HG02759 (cell line): ENCODE measurements around the gene GMPR2.

Experiments
- ATAC-seq: cut with Tn5 transposase; IDR thresholded peaks from one replicate; pipeline ENCODE4 v1.9.1; 2021; ENCODE audit warnings: mild to moderate bottlenecking, moderate library complexity; ENCODE audit not compliant: unreplicated experiment

GMPR2 gene

DNA sequence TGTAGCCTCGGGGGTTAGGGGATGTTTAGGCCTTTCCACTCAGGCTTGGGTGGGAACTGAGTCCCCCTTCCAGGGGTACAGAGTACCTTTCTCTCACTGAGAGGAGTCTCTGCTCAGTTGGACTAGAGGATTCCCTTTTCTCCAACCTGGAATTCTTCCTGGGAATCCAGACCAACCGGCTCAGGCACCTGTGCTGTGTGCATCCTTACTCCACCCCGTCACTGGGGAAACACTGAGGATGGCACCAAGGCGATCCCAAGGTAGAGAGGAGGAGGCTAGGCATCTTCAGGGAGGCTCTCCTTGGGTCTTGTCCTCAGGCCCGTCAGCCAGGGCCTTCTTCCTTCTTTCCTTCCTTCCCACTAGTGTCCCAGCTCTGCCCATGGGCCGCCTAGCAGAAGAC, 31.1 kb downstream of the GMPR2 start:
- ATAC-seq: no peak

DNA sequence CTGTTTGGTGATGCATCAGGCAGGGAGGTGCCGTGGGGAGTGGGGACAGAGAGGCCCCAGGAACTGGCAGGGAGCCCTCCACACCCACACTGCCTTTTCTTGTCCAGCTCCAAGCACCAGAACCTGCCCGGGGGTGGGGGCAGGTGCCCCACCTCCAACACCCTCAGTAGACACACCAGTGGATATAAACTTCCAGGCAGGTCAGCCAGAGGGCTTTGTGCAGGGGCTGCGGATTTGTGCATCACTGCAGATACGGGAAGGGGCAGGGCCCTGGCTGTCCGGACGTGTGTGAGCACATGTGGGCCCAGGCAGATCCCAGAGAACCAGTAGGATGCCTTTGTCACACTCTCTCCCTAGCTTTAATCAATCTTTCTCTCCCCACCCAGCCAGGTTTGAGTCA, 31.6 kb downstream of the GMPR2 start:
- no peak for ATAC-seq

DNA sequence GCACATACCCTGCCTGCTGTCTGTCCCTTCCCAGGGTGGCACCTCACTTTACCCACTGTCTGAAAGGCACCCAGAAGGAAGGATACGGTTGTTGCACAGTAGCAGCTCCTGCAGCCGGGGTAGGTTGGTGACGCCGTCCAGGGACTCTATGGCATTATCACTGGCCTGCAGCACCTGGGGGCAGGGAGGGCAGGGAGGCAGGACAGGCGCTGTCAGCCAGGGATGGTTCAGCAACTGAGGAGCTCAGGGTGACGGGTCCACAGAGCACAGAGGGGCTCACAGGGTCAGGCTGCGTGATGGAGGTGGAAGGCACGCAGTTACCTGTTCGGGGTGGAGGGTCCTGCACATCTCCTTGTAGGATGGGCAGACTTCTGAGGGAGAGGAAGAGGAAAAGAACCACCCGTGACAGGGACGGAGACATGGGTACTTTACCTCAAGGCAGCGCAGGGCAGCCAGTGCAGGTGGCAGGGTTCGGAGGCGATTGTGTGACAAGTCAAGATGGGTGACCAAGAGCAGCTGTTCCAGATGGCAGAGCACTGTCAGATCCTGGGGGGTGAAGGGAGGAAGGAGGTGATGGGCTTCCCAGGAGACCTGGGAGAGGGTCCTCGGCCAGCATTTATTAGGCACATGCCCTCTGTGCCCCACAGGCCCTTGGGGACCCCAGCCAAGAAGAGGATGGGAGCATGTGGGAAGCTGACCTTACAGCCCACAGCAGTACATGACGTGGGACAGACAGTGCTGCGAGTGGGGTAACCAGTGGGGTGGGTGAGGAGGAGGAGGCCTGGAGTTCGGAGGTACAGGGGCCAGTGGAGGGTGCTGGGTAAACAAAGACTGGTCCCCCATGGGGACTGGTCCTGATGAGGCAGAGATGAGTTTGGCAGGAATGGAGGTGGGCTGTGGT, 33.9 kb downstream of the GMPR2 start:
- no peak for ATAC-seq

DNA sequence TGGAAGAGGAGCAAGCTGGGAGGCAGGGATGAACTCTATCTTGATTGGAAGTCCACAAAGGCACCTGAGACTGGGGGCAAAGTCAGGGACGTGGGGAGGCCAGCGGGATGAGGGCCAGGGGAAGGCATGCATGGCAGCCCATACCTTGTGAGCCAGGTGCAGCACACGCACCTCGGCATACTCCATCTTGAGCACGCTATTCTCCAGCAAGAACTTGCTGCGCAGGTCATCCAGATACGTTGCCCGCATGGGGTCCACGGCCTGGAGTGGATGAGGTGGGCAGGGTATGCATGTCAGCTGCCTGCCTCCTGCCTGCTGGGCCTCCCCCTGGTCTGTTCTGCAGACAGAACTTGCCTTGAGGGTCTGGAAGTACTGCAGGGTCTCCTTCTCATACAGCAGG, 34.8 kb downstream of the GMPR2 start:
- ATAC-seq: no peak

DNA sequence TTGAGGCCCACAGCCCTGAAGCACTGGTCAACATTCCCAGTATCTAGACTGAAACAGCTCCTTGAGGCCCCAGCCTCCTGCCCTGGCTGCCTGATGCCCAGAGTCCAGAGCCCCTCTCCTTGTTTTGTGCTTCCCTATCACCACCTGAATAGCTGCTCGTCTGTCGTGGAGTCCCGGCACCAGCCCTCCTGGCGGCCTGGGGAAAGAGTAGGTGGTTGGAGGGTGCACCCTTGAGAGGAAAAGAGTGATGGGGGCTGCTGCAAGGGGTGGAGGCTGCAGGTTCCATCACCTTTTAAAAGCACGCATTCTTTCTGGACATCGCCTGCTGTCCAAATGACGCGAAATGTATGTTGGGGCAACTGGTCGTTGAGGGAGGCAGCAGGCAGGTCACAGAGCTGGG, 35.5 kb downstream of the GMPR2 start:
- no peak for ATAC-seq

DNA sequence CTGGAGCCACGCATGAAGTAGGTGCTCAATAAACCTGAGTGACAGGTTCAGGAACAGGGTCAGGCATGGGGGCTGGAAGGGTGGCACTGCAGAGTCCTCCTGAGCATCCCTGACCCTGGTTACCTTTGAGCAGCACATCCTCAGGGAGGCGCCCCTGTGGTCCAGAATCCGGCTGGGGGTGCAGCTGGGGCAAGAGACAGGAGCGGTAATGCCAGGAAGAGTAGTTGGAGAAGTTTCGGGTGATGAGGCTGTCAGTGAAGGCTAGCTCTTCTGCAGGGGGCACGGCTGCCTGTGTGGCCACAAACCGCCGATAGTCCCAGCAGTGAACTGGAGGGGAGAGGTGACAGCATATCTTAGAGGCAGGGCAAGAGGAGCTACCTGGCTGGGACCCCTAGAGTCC, 36.6 kb downstream of the GMPR2 start:
- no peak for ATAC-seq

DNA sequence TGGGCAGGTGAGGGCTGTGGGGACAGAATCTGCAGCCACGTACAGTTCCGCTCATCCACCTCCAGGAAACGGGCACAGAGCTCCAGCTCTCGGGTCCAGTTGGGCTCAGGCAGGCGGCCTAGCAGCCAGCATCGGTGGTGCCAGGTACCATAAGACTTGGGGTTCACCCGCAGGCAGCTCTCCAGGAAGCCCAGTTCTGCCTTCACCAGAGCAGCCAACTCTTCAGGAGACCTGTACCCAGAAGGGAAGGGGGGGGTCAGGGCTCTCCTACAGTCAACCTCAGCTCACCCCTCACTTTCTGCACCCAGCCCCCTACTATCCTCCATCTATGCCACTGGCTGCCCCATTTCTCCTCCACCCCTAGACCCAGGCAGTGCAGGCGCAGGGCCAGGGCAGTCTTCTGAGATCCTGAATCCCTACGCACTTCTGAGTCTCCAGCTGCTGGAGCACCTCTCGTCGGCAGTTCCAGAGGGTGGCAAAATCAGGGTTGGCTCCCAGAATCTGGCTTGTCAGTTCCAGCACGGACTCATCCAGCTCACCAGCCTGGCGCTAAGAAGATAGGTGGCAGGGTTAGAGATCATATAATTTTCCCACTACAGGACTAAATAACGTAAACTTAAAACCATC, 37.3 kb downstream of the GMPR2 start:
- no peak for ATAC-seq

DNA sequence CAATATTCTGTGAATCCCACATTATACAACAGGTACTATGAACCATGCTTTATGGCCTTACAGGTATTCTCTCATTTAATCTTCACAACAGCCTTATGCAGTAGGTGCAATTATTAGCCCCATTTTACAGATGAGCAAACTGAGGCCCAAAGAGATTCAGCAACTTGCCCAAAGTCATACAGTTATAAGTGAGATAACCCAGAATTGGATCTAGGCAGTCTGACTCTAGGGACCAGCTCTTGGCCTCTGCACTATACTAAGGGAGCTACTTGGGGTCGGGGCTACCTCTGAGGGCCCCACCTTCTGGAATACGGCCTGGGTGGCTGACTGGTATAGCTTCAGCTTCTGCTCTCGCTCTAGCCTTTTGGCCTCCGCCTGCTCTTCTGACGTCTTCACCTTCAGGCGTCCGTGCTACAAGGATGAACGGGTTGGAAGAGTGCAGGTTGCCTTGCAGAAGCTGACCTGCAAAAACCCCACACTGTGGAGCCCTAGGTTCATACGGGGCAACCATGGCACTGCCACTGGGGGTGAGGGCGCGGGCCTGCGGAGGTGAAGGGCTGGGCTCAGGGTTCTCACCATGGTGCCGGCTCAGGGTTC, 37.9 kb downstream of the GMPR2 start:
- ATAC-seq: no peak

DNA sequence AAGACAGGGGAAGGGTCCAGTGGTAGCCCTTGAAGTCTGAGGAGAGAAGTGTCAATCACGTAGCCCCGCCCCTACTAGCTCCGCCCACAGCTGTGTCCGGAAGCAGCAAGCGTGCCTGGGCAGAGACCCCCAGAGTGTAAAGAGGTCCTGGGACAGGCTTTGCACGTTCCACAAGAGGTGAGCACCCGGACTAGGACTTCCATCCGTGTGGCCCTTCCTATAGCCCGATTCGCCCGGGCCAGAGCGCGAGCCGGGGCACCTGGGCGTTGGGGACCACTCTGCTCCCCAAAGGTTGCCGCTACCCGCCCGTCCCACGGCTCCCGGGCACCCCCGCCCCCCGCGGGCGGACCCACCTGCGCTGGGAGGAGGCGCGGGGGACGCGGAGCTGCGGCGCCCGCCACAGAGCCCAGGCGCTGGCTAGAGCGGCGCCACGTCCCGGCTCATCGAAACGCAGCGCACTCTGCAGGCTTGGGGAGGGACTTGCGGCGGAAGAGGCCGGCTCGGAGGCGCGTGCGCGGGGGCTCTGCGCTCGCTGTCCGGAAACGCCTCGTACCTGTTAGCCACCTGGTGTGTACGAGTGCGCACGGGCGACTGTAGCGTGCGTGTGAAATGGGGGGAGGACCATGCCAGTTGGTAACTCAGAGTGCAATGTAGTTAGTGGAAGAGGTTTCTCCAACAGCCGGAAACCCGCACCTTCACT, 38.6 kb downstream of the GMPR2 start, which contains the start of gene RABGGTA:
RABGGTA (minus strand) TSS at position 464 of the 700 bp plus-strand sequence. CDS start 482 bp downstream, outside the sequence.
- peak; percentile 90 for ATAC-seq

DNA sequence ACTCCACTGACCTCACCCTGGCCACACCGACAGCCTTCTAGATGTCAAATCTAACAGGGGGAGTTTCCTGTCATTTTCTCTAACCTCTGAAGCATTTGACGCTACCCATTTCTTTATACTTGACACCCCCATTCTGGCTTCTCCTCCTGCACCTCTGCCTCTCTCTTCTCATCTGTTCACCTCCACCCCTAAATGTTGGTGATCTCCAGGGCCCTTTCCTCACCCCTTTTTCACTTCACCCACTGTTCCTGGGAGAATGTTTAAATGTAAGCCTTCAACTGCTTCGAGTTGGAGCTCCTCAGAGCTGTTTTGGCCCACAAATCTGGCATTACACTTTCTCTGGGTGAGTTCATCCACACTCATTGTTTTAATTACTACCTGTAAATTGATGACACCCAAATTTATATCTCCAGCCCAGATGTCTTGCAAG, 39.1 kb downstream of the GMPR2 start:
- ATAC-seq: no peak

DNA sequence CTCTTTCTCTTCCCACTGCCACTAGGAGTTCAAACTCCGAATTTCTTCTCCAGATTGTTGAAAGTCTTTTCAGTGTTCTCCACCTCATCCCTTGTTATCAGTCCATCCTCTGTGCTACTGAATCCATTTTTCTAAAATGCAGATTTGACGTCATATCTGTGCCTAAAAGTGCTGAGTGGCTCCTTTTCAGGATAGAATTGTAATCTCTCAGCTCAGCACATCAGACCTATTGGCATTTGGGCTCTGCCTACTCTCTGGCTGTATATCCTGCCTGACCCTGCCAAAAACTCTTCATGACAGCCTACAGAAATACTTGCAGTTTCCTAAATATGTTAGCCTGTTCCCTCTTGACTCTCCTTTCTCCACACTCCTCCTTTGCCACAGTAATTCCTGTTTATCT, 39.7 kb downstream of the GMPR2 start:
- no peak for ATAC-seq

DNA sequence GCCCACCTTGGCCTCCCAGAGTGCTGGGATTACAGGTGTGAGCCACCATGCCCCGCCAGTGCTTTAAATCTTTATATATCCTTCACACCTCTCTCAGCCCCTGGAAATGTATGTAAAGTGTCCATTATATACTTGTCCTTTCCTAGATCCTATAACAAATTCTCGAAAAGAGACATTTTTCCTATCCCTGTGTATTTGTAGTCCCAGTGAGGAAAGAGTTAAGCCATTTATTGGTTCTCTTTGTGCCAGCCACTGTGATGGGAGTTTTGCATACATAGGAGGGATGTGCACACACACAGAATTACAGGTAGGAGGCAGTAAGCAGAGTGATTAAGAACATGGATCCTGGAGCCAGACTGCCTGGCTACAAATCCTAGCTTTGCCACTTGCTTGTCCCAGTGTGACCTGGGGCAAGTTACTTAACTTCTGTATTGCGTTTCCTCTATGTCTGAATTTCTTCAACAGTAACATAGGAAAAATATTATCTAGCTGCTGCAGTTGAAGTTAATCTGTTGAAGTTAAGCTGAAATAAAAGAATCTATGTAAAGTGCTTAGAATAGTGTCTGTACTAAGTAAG, 40.8 kb downstream of the GMPR2 start:
- no peak for ATAC-seq

DNA sequence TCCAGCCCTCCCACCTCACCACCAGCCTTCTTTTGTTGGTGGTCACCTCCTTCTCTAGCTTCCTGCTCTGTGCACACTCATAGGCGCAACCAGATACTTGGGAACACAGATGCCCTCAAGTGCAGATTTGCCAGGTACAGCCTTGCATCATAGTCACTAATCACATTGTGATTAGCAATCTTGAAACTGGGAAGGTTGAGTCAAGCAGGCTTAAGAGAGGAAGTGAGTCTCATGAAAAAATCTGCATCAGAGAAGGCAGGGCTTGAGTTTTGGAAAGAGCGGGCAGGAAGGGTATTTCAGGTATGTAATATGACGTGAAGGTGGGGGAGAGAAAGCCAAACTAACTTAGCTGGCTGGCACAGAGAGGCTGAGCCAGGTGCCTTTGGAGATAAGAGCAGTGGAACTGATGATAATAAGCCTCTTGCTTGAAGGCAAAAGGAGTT, 41.4 kb downstream of the GMPR2 start:
- peak; percentile 34 for ATAC-seq

DNA sequence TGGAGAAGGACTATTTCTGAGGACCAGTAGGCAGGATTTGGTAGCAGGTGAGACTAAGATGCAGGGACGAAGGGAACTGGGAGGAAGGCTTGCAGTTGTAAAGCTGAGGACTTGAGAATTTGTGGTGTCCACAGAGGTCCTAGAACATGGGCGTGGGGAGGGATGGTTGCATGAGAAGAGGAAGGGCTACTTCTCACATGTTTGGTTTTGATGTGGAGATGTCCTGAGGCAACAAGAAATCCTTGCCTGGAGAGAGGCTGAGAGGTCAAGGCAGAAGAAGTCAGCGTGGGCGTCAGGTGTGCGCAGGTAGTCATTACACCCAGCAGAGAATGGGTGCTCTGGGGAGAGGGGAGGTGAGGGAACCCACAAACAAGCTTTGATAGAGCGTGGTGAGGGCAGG, 44.3 kb downstream of the GMPR2 start:
- no peak for ATAC-seq

DNA sequence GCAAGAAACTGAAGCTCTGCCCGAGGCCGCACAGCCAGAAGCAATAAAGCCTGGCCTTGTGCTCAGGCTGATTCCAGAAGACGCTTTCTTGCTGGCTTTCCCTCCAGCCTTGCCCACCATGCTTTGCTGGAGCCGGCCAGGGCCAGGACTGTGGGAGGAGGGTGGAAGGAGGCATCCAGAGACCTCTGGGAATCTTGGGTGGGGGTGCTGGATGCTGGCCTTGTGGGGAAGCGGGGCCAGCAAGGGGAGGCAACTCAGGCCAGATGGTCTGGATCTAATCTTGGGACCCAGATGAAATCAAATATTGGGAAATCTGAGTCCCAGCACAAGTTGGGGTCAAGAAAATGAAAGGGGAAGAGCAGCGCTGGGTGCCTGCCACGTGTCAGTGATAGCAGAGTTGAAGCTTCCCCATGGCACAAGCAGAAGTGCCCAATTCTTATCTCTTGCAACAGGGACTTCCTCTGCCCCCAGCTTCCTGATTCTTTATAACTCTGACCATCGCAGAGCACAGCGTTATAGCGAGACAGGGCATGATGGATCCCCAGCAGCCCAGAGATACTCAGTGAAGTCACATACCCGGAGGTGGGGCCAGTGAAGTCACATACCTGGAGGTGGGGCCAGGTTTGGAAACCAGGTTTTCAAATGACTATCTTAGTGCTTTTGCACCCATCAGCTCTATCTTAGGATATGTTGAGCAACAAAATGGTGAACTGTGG, 45.0 kb downstream of the GMPR2 start:
- ATAC-seq: no peak

DNA sequence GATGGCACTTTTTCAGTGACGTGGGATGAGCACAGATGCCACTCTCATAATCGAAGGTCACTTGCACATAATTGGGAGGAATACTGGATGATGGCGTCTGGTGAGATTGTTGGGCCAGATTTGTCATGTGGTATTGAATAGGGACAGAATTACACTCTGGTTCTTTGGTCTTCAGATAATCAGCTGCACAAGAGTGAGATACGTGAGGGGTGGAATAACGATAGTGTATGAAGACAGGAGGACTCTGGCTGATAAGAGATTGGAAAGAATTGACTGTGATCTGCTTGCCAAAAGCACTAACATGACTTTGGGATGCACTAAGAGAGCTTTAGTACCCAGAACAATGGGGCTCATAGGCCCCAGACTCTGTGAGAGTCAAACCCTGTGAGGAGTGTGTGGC, 45.7 kb downstream of the GMPR2 start:
- ATAC-seq: no peak

DNA sequence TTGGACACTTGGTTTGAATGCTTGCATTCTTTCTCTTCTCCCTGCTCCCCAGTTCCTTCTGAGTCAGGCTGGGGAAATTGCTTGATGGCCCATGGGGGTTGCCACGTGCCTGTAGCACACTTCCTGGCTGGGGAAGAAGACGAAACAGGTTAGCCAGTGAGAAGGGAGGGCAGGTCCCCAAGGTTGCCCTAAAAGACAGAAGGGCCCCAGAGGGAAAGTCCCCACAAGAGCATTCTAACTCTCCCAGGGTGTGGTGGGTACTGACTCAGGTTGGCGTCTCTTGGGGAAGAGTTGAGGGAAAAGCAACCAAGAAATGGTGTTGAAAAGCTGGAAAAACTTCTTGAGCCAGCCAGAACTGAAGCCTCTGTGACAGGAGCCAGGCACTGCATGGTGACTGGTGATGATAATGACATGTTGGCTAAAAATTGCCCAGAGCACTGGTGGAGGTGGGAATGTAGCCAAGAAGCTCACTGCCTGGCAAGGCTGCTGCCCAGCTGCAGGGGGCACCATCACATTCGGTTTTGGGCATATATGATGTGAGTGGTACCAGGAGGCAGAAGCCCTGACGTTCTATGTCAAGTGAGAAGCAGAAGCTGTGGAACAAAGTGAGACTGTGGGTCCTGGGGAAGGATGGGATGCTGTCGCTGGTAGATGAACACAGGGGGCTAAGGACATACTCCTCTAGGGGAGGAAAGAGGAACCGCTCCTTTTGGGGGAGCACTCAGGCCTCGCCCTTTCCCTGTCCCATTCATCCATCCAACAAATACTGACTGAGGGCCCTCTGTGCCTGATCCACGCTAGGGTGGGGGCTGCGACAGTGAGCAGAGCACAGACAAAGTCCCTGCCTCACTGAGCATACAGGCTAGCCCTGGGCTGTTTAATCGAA, 46.8 kb downstream of the GMPR2 start:
- peak; percentile 82 for ATAC-seq

DNA sequence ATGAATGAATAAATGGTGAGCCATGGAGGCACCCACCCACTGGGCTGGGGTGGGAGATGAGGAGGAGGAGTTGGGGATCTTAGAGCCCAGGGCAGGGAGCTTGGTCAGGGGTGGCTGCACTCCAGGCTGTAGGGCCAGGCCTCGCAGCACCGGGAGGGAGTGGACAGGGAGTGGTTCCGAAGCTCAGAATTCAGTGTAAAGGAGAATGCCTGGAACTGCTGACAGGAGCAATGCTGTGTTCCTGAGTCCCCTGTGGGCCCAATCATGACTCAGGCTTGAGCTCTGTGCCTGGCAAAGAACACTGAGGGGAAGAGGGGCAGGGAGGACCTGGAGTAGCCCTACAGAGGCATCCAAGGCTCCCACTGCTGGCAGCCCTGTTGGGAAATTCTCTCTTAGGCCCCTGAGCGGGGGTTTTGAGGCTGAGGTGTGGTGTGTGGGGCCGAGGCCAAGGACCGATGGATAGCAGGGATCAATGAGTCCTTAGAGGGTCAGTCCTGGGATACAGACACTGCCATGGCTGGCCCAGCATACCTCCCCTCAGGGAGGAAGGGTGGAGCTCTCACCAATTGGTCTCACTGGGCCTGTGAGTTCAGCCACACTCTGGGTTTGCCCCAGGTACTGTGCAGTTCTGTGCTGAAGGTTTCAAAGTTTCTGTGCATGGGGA, 48.2 kb downstream of the GMPR2 start:
- ATAC-seq: no peak

DNA sequence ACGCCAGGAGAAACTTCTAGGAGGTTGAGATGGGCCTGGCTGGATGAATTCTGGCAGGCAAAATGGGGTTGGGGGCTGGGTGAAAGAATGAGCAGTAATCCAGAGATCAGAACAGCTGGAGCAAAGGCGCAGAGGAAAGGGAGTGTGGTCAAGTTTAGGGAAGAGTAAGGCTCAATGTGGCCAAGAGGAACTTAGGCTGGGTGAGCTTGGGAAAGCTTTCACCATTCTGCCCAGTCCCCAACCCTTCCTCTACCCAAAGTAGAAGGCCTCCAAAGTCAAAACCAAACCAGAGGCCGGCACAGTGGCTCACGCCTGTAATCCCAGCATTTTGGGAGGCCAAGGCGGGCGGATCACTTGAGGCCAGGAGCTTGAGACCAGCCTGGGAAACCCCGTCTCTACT, 48.9 kb downstream of the GMPR2 start:
- ATAC-seq: no peak
